DMS153 treated with DMSO at 0.1 percent for 48 hours (cell line): ENCODE measurements around the gene ZNF525.
"Not testable (repeated sequence)": the region's sequence is repeated elsewhere in the genome, so short reads cannot be mapped to it uniquely, and the experiment has no call there.

Experiments used
- DNase-seq: peaks from one replicate; lab custom pipeline; 2025; ENCODE audit not compliant: unreplicated experiment; lab: John Stamatoyannopoulos, UW

The ZNF525 gene

DNA sequence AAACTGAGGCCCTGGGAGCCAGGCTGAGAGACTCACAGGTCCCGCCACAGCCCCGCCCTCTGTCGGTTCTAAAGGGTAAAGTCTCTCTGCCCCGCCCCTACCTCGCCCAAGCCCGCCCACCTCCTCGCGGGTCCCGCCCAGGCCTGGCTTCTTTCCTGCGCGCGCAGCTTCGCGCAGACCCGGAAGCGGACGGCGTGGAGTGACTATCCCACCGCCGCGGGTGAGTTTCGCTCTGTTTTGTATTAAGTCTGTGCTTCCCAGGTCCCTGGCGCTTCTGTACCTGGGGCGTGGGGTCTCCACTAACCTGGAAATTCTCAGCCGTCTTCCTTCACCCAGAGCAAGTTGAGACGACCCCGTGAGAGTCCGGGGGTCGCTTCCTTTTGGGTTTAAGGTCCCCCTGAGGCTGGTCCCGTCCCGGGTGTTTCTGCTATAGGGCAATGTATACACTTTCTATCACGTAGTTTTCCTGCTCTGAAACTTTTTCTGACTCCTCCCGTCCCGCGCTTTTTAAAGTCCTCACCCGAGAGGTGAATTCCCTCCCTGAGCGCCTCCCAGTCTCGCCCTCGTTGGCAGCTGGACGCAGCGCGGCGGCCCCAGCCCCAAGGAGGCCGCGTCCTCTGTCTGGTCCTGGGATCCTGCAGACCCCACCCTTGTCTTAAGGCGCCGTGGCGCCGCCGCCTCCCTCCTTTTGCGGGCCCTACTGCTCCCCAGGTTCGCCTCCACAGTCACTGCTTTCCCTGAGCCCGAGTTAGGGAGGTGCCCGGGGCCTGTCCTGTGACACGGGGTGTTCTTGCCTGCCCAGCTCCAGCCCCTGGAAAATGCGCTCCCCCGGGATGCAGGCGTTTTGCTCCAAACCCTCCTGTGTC, 29.7 kb downstream of the ZNF525 start, which contains the start of gene ZNF765:
TSS of gene ZNF765 (plus strand) at position 176 of the 866 bp plus-strand sequence. CDS start 2,867 bp downstream, outside the sequence.
- peak; percentile 84 for DNase-seq

DNA sequence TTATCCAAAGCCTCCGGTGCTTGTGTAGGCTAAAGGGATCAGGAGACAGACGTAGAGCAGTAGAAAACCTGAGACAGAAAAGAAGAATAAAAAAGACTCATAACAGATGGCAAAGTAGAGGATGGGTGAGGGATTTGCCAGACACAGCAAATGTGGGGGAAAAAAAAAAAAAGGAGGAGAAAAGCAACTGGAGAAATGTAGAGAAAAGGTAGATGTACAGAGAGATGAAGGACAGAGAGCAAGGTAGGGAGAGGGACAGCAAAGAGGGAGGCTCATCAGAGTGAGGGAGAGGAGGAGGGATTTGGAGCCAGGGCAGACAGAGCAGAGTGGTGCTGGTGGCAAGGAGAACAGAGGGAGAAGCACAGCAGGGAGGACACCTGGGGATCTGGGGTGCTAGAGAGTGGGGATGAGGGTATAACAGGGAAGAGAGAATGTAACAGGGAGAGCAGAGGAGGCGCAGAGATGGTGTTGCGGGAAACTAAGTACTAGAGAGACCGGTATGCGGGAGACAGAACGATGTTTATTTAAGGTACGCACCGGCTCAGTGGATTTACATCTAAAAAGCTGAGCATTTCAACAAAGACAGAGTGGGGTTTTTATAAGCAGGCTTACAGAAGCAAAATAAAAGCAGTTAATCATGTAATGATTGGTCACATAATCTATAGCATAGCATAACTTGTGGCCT, 30.5 kb downstream of the ZNF525 start:
- DNase-seq = not testable (repeated sequence)

GRCh38 chr19:53396525-53396868, 31.0 kb downstream of the ZNF525 start:
- DNase-seq = no peak

DNA sequence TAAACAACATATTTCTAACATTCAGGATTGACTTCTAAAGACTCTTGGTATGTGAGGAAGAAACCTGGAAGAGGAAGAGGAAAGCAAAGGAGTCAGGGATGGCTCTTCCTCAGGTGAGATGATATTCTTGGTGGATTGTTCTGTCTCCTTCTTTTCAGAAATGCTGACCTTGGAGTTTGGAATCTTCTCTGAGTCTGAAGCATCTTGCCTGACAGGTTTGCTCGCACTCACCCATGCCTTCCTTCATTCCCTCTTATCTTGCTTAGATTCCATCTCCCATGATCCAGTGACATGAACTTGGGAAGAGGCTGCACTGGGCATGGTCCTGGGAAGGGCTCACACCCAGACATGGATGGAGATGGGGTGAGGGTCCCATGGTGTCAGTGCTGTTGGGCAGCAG, 32.4 kb downstream of the ZNF525 start:
- not testable (repeated sequence) for DNase-seq

GRCh38 chr19:53409505-53410204, 44.1 kb downstream of the ZNF525 start:
- DNase-seq = no peak

DNA sequence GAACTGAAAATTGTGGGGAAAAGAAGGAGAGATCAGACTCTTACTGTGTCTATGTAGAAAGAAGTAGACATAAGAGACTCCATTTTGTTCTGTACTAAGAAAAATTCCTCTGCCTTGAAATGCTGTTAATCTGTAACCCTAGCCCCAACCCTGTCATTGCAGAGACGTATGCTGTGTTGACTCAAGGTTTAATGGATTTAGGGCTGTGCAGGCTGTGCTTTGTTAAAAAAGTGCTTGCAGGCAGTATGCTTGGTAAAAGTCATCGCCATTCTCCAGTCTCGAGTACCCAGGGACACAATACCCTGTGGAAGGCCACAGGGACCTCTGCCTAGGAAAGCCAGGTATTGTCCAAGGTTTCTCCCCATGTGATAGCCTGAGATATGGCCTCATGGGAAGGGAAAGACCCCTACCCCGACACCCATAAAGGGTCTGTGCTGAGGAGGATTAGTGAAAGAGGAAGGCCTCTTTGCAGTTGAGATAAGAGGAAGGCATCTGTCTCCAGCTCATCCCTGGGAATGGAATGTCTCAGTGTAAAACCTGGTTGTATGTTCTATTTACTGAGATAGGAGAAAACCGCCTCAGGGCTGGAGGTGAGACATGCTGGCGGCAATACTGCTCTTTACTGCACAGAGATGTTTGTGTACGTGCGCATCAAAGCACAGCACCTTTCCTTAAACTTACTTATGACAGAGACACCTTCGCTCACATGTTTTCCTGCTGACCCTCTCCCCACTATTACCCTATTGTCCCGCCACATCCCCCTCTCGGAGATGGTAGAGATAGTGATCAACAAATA, 55.2 kb downstream of the ZNF525 start:
- not testable (repeated sequence) for DNase-seq

DNA sequence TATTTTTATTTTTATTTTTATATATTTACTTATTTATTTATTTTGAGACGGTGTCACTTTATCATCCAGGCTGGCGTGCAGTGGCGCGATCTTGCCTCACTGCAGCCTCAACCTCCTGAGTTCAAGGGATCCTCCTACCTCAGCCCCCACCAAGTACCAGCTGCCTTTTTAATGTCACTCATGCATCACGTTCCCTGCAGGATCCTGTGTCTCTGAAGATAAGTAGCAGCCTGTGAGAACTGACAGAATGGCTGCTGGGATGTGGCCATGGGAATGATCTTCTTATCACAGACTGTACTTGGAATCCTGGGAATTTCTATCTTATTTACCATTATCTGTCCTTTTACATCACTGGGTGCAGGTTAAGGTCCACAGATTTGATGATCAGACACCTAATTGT, 57.0 kb downstream of the ZNF525 start:
- no peak for DNase-seq

GRCh38 chr19:53423074-53423473, 57.6 kb downstream of the ZNF525 start:
- DNase-seq = not testable (repeated sequence)

GRCh38 chr19:53423680-53424079, 58.2 kb downstream of the ZNF525 start:
- not testable (repeated sequence) for DNase-seq

DNA sequence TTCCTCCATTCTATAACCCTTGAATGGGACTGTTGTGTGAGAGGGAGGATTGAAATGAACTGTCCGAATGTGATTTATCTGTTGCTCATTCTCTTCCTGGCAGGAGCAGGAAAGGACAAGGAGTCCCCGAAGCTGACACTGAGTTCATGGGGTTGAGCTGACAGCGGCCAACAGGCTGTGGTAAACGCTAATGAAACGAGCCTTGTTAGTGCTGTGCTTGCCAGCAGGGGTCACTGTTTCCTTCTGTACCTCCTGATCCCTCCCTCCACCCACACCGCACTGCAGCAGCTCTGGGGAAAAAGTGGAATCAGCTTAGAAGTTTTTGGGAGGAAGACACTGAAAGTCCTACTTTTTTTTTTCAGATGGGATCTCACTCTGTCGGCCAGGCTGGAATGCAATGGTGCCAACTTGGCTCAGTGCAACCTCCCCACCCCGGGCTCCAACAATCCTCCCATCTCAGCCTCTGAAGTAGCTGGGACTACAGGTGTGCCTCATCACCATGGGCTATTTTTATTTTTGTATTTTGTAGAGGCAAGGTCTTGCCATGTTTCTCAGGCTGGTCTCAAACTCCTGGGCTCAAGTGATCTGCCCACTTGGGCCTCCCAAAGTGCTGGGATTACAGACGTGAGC, 59.6 kb downstream of the ZNF525 start:
- peak; percentile 33 for DNase-seq

DNA sequence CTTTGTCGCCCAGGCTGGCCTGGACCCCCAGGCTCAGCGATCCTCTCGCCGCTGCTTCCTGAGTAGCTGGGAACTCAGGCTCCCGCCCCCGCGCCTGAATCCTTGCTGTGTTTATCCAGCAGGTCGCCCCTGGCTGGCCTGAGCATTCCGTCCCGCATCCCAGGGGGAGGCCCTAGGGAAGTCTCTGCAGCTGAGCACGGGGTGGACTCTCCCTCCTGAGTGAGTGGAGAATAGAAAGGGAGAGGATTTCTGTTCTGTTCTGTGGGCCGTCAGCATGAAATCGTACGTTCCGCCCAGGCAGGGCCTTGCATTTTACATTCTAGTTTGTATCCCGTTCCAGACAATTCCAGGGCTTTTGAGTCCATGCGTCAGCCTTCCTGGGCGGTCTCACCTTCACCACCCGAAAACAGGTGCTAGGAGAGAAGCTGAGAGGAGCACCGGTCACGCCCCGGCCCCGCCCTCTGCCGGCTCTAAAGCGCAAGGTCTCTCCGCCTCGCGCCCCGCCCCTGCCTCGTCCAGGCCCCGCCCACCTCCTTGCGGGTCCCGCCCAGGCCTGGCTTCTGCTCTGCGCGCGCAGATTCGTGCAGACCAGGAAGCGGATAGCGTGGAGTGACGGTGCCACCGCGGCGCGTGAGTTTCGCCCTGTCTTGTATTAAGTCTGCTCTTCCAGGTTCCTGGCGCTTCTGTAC, 66.0 kb downstream of the ZNF525 start, which contains the start of gene ZNF761:
TSS of gene ZNF761 (plus strand) at position 586 of the 689 bp plus-strand sequence. CDS start 15,285 bp downstream, outside the sequence.
- DNase-seq = peak; percentile 96

DNA sequence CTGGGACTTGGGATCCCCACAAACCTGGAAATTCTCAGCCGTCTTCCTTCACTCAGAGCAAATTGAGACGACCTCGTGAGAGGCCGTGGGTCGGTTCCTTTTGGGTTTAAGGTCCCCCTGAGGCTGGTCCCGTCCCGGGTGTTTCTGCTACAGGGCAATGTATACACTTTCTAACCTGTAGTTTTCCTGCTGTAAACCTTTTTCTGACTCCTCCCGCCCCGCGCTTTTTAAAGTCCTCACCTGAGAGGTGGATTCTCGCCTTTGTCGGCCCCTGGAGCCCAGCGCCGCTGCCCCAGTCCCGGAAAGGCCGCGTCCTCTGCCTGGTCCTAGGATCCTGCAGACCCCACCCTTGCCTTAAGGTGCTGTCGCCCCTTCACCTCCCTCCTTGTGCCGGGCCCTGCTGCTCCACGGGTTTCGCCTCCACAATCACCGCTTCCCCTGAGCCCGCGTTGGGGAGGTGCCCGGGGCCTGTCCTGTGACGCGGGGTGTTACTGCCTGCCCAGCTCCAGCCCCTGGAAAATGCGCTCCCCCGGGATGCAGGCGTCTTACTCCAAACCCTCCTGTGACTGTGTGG, 66.7 kb downstream of the ZNF525 start:
- DNase-seq = no peak
